Glomerular visceral epithelial cell (primary cell): ENCODE data around the gene THADA.
"Not testable (repeated sequence)": the region's sequence is repeated elsewhere in the genome, so short reads cannot be mapped to it uniquely, and the experiment has no call there.

Experiments used
- DNase-seq: peaks from one replicate; pipeline ENCODE4 v3.0.0-alpha.2; 2016; ENCODE audit errors: extremely low spot score

Gene THADA

DNA sequence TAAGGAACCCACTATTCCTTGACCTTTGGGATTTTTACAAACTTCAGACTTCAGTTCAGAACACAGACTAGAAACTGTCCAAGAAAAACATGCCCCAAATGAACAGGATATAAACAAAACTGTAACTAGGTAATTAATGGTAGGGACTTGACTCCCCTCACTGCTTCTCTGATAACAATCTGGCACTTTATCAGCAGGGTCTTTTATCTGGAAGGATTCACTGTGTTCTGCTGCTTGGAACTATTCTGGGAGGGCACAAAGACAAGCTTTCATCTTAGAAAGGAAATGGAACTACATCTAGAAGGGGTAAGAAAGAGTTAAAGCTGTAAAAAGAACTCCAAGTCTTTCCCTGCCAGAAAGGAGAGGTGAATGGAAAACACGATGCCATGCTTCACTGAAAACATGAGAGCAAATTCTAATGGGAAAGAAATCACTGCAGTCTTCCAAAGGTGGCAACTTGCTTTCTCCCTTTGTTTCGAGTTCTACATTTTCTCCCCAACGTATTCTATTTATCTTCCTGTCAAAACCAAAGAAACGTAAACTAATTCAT is 181.2 kb downstream of the THADA start:
- no peak for DNase-seq

DNA sequence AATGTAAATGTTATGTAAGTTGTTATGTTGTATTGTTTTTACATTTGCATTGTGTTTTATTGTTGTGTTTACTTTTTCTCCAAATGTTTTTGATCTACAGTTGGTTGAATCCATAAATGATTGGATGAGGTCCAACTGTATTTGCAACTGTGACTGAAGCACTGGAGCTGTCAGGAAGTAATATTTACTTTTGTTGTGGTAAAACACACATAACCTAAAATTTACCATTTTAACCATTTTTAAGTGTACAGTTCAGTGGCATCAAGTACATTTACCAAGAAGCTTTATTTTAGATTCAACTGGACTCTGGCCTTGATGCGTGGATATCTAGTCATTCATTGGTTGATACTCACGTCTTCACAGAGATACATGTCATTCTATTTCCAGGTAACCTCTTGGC is 181.8 kb downstream of the THADA start:
- no peak for DNase-seq

DNA sequence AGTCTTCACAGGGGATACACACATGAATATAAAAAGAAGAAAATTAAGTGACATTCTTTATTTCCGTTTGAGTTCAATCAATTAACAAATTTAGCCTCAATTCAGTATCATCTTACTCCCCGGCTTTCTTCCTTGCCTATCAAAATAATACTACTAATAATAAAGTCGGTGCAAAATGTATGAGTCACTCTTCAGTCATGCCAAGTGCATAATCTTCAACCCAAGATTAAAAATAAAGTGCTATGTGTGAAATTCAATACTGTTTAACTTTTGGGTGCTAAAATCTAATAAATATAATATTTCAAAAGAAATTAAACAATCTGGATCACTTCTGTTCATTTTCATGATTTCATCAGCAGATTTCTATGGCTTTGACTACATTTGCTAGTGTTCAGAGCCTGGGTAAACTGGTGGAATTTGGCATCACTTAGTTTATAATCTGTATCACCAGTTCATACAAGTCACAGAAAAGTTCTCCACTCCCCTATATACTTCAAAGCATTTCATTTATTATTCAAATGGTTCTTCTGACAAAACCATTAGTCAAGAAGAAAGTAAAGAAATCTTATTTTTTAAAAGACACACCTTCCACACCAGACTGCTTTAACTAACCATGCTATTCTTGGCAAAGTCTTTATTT is 183.6 kb downstream of the THADA start:
- no peak for DNase-seq

DNA sequence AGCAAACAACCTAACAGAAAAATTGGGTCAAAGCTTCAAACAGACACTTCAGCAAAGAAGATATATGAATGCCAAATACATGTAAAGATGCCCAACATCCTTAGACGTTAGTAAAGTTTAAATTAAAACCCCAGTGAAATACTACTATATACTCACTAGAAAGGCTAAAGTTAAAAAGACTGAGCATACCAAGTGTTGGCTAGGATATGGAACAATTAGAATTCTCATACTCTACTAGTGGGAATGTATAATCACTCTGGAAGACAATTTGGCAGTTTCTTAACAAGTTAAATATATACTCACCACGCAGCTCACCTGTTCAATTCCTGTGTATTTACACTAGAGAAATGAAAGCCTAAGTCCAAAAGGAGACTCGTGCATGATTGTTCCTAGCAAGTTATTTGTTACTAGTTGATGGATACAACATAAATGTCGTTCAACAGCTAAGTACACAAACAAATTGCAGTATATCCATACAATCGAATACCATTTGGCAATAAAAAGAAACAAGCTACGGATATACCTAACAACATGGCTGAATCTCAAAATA is 185.7 kb downstream of the THADA start:
- DNase-seq = no peak

DNA sequence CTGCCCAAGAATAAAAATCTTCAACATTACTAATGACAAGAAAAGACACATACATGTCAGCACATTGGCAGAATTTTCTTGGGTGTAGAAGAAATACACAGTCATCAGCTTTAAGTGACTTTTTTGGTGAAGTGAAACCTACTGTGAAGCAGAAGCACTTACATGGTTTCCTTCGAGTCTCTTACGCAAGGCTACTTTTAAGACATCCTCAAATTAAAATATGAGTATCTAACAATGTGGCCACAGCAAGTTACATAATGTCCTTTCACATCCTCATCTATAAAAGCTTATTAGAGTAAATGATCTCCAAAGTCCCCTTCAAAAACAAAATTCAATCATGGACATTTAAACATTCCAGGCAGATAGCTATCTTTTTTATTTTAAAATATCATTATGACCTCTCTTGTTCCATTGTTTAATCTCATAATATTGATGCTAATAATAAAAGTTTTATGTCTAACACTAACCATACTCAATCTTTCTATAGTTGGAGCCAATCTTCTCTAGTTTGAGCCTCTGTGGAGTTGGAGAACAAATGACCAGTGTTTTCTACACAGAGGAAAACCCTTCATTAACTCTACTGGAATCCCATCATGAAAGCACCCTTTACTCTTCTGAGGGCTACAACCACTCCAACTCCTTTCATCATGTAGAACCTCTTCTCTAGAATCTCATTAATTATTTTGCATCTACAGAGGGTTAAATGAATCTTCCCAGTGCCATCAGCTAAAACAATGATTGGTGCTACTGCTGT is 187.3 kb downstream of the THADA start:
- DNase-seq = no peak

DNA sequence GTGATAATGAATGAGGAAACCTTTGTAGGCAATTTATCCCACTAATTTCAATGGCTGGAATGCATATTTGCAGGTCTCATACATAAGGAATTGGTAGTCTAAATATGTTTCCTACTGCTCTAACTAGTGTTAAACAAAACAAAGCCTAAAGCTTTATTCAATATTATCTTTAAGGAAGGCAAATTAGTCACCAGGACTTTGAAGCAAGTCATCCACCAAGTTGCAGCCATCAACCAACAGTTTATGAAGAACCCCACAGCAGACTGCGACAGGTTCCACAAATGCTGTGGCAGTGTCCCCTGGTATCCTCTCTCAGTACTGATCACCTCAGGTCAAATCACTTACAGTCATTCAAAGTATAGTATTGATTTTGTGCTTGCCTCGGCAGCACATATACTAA is 187.9 kb downstream of the THADA start:
- no peak for DNase-seq

DNA sequence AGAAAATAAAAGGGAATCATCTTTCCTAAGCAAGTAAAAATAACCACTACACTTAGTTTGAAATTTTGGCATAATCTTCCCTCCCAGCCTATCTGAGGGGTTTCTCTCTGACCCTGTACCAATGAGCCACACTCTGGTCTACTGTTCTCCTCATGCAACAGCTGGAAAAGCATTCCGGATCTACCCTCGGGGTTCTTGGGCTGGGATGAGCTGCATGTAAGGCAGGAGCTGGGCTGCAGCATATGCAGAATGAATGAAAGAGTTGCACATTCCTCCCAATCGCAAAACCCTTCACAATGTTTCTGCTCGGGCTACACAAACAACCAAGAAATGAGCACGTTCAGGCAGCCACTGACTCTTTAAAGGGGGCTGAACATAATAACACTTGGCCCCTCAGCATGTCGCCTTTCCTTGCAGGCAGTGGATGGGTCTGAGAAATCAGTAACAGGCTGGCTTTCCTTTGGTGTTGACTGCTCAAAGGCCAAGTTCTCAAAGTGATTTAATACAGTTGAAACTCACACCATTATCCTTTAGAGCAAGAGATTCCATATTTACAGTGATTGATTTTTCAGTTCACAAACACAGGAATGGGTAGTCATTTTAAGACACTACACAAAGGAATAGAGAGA is 189.1 kb downstream of the THADA start:
- no peak for DNase-seq

DNA sequence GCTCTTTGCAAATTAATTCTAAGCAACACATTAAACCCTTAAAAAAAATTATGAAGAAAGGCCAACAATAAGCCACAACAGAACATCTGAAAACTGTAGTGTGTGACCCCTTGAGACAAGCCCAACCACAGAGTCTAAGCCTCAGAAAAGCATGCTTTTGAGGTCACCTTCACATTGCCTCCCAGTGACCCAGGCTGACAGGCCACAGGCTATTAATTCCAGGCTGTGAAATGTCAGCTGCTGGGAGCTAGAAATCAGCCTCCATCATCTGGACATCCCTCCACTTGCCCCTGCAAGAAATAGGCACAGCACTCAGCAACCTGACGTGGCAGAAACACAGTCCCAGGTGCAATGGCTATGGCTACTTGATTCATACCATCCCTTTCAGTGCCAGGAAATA is 190.0 kb downstream of the THADA start:
- DNase-seq = no peak

DNA sequence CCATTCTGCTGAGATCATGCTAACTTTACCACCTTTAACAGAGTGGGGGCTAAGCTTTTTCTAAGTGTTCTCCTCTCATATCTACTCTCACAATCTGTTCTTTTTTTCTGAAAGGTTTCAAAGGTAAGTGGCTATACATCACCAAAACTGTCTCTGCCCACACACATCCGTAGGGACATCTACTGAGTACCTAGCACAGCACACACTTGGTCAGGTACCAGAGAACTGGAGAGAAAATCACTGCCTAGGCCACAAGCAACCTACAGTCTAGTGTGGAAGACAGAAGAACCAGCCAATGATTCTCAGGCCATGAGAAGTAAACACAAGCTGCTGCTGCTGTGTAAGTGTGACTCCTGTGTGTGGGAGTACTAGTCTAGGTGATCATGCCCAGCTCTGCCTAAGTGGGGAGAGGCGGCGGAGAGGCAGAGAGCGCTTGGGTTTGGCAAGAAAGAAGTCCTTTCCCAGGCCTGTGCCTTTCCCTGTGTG is 193.3 kb downstream of the THADA start:
- DNase-seq = no peak

DNA sequence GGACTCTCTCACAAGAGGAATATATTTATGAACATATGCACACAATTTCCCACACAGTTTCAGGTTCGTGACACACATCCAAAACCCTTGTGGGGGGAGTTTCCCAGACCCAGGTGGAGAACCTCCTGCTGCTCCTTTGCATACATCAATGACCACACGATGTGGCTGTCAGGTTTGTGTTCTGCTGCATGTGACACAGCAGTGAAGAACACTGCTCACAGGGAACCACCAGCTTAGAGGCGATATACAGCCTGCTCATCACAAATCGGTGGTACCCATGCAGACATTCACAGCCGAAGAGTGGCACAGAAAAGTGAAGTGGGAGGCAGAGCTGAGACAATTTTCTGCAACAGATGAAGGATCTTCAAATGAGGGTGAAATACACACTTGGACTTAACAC is 193.8 kb downstream of the THADA start:
- no peak for DNase-seq

DNA sequence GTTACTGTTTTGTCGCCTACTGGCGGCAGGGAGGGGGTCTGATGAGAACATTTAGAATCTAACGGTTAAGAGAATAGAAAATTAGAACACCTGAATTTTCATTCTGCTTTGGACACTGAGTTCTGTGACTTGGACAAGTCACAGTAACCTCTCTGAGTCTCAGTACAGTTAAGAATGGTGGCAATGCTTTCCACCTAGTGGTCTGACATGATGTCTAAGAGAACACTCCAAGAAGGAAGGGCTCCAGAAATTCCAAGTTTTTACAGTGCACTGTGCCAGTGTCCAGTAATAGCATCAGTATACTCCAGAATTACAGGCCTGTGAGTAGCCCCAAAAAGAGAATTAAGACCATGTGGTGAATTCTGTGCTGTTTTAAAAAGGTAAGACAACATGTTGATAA is 195.3 kb downstream of the THADA start:
- DNase-seq = no peak

DNA sequence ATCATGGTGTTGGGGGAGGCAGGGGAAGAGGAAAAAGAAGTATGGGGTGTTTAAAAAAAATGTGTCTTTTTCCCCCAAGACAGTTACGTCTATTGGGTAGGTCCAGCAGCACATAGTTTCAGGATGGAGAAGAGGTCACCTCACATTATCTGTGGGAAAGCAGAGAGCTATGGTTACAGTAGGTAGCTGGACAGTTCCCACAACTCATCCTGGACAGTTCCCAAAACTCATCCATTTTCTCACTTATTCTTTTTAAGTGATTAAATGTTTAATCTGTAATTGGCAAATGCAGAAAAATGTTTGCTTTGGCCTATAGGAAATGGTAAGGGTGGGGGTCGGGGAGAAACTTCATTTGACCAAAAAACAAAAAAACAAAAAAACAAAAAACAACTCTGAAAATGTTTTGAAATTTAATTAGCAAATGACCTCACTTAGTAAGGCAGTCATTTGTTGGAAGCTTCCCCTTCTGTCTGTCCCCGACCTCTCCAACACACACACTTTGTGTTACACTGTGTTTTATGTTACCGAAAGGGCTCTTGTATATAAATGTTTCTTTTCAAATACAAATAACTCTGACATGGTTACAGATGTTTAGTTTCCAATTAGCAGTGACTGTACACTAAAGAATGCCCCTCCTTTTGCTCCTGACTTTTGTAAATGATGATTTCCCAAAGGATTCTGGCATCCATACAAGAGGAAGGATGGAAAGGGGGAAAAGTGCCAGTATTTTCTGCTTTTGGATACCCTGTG is 196.1 kb downstream of the THADA start:
- DNase-seq = no peak

DNA sequence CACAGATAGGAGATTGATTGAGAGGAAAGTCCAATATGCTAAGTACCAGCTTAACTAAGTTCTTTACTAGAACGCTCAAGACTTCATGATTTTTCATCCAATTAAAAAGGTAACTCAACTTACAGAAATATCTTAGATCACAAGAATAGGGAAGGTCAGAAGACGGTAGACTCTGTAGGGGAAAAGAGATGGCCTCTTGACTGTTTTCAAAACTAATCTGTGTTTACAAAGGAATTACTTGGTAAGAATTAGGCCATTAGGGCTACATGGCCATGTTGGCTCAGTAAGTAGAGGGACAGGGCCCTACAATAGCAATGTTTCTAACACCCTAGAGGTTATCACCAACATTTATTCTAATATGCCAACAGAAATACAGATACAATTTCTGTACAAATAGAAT is 196.7 kb downstream of the THADA start:
- no peak for DNase-seq

DNA sequence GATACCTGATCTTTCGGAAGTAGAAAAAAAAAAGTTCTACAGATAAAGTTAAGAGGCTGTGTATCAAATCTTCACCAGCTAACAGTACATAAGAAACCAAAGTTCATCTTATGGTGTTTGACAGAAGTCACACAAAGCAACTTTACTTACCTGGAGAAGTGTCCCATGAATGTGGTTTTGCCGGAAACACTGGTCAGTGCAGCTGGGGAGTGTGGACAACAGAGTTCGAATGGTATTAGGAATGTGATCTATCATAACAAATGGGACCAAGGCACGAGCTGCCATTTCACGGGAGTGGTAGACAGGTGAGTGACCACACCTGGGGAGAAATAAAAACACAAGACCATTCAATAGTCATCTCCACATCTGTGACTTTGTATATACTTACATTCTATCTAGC is 198.0 kb downstream of the THADA start:
- no peak for DNase-seq

DNA sequence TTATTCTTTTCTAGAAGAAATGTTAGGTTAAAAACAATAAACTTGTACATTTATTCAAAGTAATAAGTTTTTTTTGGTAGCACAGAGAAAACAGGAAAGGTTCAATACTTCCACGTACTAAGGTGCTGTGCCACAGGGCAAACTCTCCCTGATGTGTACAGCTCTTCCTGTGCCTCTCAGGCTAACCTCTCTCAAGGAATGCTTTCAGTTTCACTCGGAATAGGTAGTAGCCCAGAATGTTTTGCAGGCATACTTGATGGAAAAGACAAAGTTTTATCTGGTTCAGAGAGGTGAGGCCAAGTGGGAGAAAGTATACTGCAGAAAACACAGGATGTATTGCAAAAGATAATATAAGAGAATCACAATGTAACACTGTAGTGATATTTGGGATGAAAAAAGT is 198.4 kb downstream of the THADA start:
- DNase-seq = no peak

DNA sequence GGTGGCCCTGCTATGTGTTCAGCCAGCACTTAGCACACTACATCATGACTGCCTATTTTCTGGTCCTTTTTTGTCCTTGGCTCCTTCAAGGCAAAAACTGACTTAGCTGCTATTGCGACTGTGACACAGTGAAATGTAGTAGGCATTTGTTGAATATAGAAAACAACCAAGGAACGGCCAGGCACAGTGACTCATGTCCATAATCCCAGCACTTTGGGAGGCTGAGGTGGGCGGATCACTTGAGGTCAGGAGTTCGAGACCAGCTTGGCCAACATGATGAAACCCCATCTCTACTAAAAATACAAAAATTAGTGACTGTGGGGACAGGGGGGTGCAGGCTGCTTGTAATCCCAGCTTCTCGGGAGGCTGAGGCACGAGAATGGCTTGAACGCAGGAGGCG is 199.5 kb downstream of the THADA start:
- DNase-seq = not testable (repeated sequence)

DNA sequence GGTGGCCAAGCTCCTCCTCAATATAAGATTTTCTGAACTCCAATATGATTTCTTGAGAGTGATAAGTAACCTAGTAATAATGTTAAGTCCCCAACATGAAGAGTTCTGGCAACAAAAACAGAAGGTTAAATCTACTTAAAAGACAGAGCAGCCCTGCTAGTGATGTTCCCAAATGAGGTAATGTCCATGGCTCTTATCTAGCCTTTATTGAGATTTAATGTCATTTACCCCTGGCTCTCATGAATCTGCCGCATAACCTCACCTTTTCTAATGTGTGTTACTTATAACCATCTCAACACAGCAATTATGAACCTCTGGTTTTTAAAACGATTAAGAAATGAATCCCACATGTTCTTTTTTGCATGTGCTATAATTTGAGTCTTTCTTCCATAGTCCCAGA is 201.9 kb downstream of the THADA start:
- DNase-seq = no peak

DNA sequence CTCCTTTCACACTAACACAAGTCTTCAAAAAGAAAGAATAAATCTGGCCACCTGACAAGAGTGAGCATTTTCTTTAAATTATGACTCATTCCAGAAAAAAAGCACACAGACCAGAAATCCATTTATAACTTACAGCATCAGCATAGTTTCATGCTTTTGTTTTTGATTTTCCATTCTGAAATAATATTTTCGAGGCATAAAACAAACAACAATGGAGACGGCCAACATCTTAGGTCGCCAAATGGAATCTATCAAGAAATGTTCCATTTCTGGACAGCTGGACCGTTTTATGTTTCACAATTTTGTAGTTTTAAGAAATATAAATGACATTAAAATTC is 204.0 kb downstream of the THADA start:
- no peak for DNase-seq

DNA sequence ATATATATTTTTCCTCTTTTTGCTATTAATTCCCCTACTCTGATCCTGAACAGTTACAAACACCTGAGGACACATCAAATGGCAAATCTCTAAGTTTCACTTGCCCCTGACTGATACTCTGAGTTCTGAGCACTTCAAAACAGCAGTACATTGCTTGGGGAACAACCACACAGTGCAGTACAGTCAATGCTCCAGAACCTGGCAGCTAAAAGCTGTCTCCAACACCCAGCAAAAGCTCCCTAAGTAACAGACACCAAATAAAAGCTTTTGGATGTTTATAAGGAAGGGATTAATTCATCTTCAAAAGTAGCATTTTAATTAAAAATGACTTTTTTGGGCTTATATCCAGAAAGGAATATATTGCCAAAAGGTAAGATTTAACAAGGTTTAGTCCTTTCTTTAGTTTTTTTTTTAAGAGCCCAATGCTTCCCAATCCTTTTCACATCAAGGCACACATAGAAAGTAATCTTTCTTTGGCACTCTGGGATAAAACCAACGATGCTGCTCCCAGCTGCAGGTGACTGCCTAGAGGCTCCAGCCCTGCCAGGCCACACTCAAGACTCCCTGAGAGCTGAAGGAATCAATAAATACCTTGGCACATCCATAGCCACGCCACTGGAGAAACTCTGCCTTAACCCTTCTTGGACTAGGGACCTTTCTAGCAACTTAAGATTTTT is 204.5 kb downstream of the THADA start:
- DNase-seq = no peak

DNA sequence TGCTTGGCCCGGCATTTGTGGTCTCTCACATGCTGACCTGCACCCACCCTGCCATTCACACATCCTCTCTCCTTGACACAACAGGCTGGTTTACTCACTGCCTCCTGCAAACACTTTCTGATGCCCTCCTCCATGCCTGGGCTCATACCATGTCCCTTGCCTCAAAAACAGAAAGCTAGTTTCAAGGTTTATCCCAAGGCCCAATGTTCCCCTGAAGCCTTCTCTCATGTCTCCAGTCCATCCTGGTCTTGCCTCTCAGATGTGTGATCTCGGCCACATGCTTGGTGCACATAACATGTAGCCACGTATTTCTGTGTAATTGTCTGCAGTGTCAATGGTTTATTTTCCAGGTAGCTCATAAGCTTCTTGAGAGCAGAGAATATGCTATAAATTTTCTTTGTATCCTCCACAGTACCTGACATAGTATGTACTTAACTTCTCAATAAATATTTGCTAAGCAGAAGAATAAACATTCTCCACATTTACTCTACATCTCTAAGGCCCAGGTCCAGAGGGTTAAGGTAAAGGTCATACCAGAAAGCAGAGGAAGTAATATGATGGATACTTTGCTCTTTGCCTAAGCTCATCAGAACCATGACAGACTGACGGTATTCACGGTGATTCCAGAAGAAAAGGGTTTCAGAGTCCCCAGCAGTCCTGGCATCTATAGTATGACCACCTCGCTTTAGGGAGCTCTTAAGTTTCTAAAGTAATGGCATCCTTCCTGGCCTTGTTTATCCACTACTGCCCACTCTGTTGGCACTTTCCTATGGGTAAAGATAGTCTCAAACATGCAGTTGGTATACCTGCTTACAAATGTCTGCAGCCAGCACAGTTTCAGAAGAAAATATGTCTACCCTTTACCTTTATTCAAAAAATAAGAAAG is 206.0 kb downstream of the THADA start:
- no peak for DNase-seq
